Upper lobe of left lung (tissue), 6 donors: ENCODE data around the gene NPRL2. TPM values are rescaled to one million over a fixed set of nuclear protein-coding genes. Genes with fewer than 3 reads are reported as not detected.

Experiments
- ATAC-seq, 2 donors: fragments of 200-7000 bp; cut with Tn5 transposase; one replicate each; pipeline ENCODE4 v1.9.1; 2022; ENCODE audit warnings: mild to moderate bottlenecking in 2 of 2, moderate library complexity in 2 of 2; ENCODE audit not compliant: low FRiP score in 2 of 2
- DNase-seq, 2 donors: peaks; one replicate each; pipeline ENCODE4 v3.0.0-alpha.2; 2019 to 2020
- H3K27ac ChIP-seq, 4 donors: fragments of 200-600 bp; sonication (generic); one replicate each; pipeline ENCODE4 v1.5.1; 2016 to 2019
- H3K27me3 ChIP-seq, 4 donors: fragments of 200-600 bp; sonication (generic); one replicate each; pipeline ENCODE4 v1.5.1; 2017 to 2019
- H3K36me3 ChIP-seq, 4 donors: fragments of 200-600 bp; sonication (generic); one replicate each; pipeline ENCODE4 v1.5.1; 2016 to 2019
- H3K4me1 ChIP-seq, 4 donors: fragments of 200-600 bp; sonication (generic); one replicate each; pipeline ENCODE4 v1.5.1; 2018 to 2019
- H3K4me3 ChIP-seq, 4 donors: fragments of 200-600 bp; sonication (generic); one replicate each; pipeline ENCODE4 v1.5.1; 2017 to 2019; ENCODE audit warnings: mild to moderate bottlenecking in 2 of 4, moderate library complexity in 1 of 4
- H3K9me3 ChIP-seq, 4 donors: fragments of 200-600 bp; sonication (generic); one replicate each; pipeline ENCODE4 v1.5.1; 2018 to 2019
- CTCF ChIP-seq, 6 experiments: fragments of 450-650 bp in 4 of 6; fragments of 200-600 bp in 2 of 6; sonication (generic) in 2 of 6; IDR thresholded peaks; one replicate each; pipeline ENCODE4 v1.5.1; 2016 to 2019; ENCODE audit warnings: antibody characterized with exemption in 6 of 6
- EP300 ChIP-seq, 4 donors: sonication (generic); formaldehyde crosslinking; IDR thresholded peaks; one replicate each; pipeline ENCODE4 v1.5.1; 2017; ENCODE audit warnings: antibody characterized with exemption in 4 of 4, control low read depth in 2 of 4
- POLR2A ChIP-seq, 4 donors: fragments of 450-650 bp; IDR thresholded peaks; one replicate each; pipeline ENCODE4 v1.5.1; 2016 to 2017; ENCODE audit warnings: antibody characterized with exemption in 4 of 4, mild to moderate bottlenecking in 2 of 4
- POLR2AphosphoS5 ChIP-seq, 2 donors: sonication (generic); formaldehyde crosslinking; IDR thresholded peaks; one replicate each; pipeline ENCODE4 v1.5.1; 2017; ENCODE audit warnings: antibody characterized with exemption in 2 of 2
- WGBS, 2 donors: methylation state at CpG; one replicate each; pipeline ENCODE4 v1.1.5; 2017 to 2018; 5-methylcytosine and 5-hydroxymethylcytosine counted together
- total RNA-seq, 6 donors: library from RNA; depleted of rRNA in 4 of 6; stranded (reverse); fragments of >200 nt in 4 of 6; gene quantifications; one replicate each; pipeline versions ENCODE4 v1.1.0 to v1.2.1, GENCODE V29; 2016 to 2021
- donor health status: DM: no; HTN: no; CAD: no; lungs with moderate emphysema.
- donor health status: DM: no; HTN: yes; CAD: no; lungs with severe emphysema.

Gene NPRL2
- total RNA-seq, 6 donors from 2014 or later: 15.0 to 41.9 (median 17.3) TPM

- WGBS, 2 donors: 88 to 91% methylated on average over 2 to 3 of the region's 3 CpGs
Observed at GRCh38 chr3:50371133-50371685, 20.6 kb upstream of the NPRL2 start.

DNA sequence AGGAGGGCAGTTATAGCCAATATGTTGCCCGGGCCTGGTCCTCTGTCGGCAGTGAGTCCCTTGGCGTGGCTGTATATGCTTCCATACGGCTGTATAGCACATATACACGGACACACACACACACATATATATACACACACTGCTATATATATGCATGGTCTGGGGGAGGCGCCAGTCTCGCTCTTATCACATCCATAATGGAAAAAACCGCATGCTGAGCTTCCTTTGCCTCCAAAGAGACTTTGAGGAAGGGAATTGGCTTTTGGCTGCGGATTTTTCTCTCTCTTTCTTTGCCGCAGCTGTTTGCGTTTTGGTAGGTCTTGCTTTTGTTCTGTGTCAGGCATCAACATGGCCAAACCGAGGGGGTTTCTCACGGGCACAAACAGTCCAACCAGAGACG lies 20.0 kb upstream of the NPRL2 start:
- peaks cover 0 to 2% (median 1%) of the 10 kb centered on the region in 4 donors for H3K4me1 ChIP-seq
- DNase-seq (no peak), ATAC-seq (no peak)
- H3K27me3 ChIP-seq: no peaks in the 10 kb centered on the region
- no peaks in the 10 kb centered on the region for H3K9me3 ChIP-seq
- H3K27ac ChIP-seq: no peak overlapping the region
- TF ChIP-seq POLR2A (IDR thresholded peaks at IDR 0.05) (no peak), EP300 (IDR thresholded peaks at IDR 0.05) (no peak), POLR2AphosphoS5 (IDR thresholded peaks at IDR 0.05) (no peak), CTCF (IDR thresholded peaks at IDR 0.05) (no peak)
- no peak overlapping the region for H3K4me3 ChIP-seq
- 61 to 70% methylated on average over 14 of the region's 14 CpGs for WGBS, 2 donors
- peaks cover 0 to 19% (median 4%) of the 10 kb centered on the region in 4 donors for H3K36me3 ChIP-seq

More at GRCh38 chr3:50371133-50371685, 20.6 kb upstream of the NPRL2 start:
- H3K4me1 ChIP-seq: no peaks in the 10 kb centered on the region
- no peak for ATAC-seq
- DNase-seq: no peak
- no peak overlapping the region for H3K4me3 ChIP-seq
- TF ChIP-seq POLR2AphosphoS5 (IDR thresholded peaks at IDR 0.05) (no peak), CTCF (IDR thresholded peaks at IDR 0.05) (no peak), POLR2A (IDR thresholded peaks at IDR 0.05) (no peak), EP300 (IDR thresholded peaks at IDR 0.05) (no peak)
- H3K27me3 ChIP-seq: no peaks in the 10 kb centered on the region
- H3K27ac ChIP-seq: no peak overlapping the region
- H3K9me3 ChIP-seq: no peaks in the 10 kb centered on the region
- peaks cover 0 to 20% (median 4%) of the 10 kb centered on the region in 4 donors for H3K36me3 ChIP-seq

DNA sequence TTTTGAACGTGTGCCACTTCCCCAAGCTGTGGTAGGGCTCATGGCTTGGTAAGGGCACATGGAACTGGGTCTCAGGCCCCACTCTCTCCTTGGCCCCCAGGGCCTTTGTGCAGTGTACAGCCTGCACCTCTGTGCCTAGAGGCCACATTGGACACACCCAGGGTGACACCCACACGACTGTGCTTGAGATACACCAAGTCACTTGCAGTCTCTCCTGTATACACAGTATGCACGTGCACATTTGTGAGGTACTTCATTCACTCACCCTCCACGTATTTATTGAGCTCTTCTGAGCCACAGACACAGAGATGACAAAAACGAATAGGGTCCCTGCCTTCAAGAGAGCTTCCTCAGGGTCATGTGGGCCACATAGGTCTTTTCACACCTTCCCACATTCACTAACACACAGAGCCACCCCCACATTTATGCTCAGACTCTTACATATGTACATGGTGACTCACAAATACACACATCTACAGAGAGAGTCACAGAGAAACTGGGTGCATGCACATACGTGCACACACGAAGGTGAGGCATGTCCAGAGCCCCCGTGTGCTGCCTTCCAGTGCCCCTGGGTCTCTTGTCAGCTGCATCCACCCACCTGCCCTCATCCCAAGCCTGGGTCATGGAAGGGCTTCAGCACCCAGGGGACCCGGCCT lies 18.6 kb upstream of the NPRL2 start:
- no peak for TF ChIP-seq EP300 (IDR thresholded peaks at IDR 0.05)
- TF ChIP-seq POLR2A (IDR thresholded peaks at IDR 0.05): no peak
- no peak for ATAC-seq
- Histone ChIP-seq H3K27me3 (no peaks in the 10 kb centered on the region), H3K9me3 (no peaks in the 10 kb centered on the region), H3K36me3 (peaks cover 0 to 11% (median 4%) of the 10 kb centered on the region in 4 donors), H3K27ac (no peak overlapping the region), H3K4me3 (no peak overlapping the region), H3K4me1 (peaks cover 7 to 16% (median 12%) of the 10 kb centered on the region in 4 donors)
- no peak for DNase-seq
- WGBS, 2 donors: 70 to 75% methylated on average over 5 to 8 of the region's 9 CpGs

DNA sequence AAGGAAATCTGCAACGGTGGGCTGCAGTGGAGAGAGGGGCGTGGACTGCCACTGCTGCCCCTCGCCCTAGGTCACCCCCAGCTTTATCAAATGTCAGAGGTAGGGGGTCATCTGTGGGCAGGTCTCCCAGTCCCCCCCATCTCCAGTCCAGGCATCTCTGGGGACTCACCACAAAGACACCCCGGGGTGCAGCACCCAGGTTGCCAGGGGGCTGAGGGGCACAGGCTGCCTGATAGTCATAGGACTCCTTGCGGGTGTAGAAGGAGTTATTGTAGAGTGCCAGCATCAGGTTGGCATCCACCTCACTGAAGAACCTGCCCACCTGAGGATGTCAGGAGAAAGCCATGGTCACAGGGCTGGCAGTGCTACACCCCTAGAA lies 15.3 kb upstream of the NPRL2 start:
- DNase-seq: peak in 1 of 2 donors; percentile 33
- no peak for TF ChIP-seq EP300 (IDR thresholded peaks at IDR 0.05)
- no peak for TF ChIP-seq CTCF (IDR thresholded peaks at IDR 0.05)
- no peak for TF ChIP-seq POLR2A (IDR thresholded peaks at IDR 0.05)
- TF ChIP-seq POLR2AphosphoS5 (IDR thresholded peaks at IDR 0.05): no peak
- H3K4me3 ChIP-seq: peak overlapping the region in 3 of 4 donors; percentile 53 to 61 (median 56)
- peaks cover 7 to 18% (median 12%) of the 10 kb centered on the region in 4 donors for H3K4me1 ChIP-seq
- WGBS, 2 donors: 86% methylated on average over 5 of the region's 5 CpGs; no CpG with 5 or more reads in 1 of the 2 donors
- peaks cover 0 to 7% (median 3%) of the 10 kb centered on the region in 4 donors for H3K36me3 ChIP-seq
- H3K9me3 ChIP-seq: no peaks in the 10 kb centered on the region
- peak overlapping the region in 1 of 4 donors; percentile 55 for H3K27ac ChIP-seq
- ATAC-seq: no peak
- no peaks in the 10 kb centered on the region for H3K27me3 ChIP-seq

DNA sequence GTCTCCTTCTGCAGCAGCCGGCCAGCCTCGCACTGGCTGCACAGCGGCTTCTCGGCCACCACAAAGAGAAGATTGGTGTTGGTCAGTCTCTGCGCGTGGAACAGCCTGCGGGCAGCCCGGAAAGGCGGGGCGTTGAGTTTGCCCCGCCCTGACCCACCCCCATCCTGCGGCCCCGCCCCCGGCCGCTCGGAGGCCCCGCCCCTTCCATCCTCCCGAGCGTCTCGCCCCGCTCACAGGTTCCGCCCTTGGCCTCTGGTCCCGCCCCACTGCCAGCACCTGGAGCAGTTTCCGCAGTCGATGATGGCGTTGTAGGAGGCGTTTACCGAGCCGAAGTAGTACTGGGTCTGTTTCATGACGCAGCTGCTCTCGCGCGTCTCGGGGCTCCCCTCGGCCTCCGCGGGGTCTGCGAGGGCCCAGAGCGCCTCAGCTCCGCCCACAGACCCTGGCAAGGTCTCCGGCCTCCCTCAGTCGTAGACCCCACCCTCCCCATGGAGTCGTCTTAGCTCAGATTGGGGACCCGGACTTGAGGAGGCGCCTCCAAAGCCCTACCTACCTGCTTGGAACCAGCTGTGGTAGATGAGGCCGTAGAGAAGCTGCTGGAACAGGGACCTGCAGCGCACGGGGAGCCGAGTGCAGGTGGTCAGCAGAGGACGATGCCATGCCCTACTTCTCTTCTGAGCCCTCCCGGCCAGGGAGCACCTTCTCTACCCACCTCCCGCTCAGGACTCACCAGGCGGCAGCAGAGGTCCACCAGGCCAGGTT lies 14.7 kb upstream of the NPRL2 start:
- WGBS, 2 donors: 17 to 35% methylated on average over 6 to 37 of the region's 53 CpGs
- Histone ChIP-seq H3K4me1 (peaks cover 7 to 18% (median 12%) of the 10 kb centered on the region in 4 donors), H3K27ac (peak overlapping the region; percentile 32 to 76 (median 52)), H3K9me3 (no peaks in the 10 kb centered on the region), H3K4me3 (peak overlapping the region; percentile 53 to 65 (median 58)), H3K36me3 (peaks cover 0 to 7% (median 2%) of the 10 kb centered on the region in 4 donors), H3K27me3 (no peaks in the 10 kb centered on the region)
- TF ChIP-seq EP300 (IDR thresholded peaks at IDR 0.05) (no peak), CTCF (IDR thresholded peaks at IDR 0.05) (no peak), POLR2AphosphoS5 (IDR thresholded peaks at IDR 0.05) (peak in 1 of 2 donors; percentile 28), POLR2A (IDR thresholded peaks at IDR 0.05) (peak in 1 of 4 donors; percentile 50)
- peak; percentile 85 to 96 for DNase-seq
- ATAC-seq: peak; percentile 72 to 93
